GM18861 (cell line): ENCODE results near the gene APOBEC3H.
"Not testable (repeated sequence)": the region's sequence is repeated elsewhere in the genome, so short reads cannot be mapped to it uniquely, and the experiment has no call there.

Source experiments
- ATAC-seq: cut with Tn5 transposase; IDR thresholded peaks from one replicate; pipeline ENCODE4 v1.9.1; 2021; ENCODE audit not compliant: unreplicated experiment

APOBEC3H gene

DNA sequence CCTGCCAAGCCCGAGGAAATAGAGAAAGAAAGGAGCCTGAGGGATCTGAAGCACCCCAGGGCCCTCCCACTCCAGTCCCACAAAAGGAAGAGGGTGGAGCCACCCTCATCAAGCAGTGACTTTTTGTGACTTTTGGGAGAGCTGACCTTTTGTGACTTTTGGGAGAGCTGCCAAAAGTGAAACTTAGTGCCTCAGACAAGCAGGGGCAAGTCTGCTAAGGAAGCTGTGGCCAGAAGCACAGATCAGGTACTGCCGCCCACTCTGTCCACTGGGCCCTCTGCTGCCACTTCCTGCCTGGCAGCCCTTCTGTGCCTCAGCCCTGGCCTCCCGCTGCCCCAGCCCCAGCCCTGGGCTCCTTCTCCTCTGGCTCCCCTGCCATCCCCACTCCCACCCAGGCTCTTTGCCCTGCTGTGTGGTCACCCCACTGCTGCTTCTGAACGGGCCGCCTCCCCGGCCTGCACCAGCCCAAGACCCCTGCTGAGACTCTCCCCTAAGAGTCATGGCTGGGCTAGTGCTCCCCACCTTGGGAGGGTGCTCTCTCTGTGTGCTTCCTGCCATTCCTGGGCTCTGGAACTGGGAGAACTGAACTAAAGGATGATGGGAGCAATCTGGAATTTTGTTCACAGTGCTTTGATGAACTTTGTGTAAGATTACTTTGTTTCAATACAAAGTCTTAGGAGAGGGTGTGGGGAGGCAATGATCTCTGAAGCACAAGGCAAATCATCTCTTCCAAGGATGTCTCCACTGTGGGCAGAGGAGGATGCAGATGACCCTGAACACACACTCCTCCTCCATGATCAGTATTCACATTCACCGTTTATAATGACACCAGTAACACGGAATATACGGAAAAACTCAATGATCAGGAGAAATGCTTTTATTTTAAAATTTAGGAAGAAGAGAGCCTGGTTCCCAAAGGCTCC is at the start of gene APOBEC3H:
TSS of gene APOBEC3H (plus strand) at position 147 of the 923 bp plus-strand sequence. CDS start 3,035 bp downstream, outside the sequence.
- no peak for ATAC-seq

GRCh38 chr22:39049486-39049885 is 47.6 kb upstream of the APOBEC3H start:
- ATAC-seq: not testable (repeated sequence)

GRCh38 chr22:39051844-39052495 is 45.1 kb upstream of the APOBEC3H start:
- ATAC-seq: not testable (repeated sequence)

DNA sequence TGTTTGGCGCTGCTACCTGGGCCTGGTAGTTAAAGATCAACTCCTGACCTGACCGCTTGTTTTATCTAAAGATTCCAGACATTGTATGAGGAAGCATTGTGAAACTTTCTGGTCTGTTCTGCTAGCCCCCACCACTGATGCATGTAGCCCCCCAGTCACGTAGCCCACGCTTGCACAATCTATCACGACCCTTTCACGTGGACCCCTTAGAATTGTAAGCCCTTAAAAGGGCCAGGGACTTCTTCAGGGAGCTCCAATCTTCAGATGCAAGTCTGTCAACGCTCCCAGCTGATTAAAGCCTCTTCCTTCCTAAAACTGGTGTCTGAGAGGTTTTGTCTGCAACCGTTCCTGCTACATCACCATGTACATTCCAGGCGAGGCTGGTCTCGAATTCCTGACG is 41.4 kb upstream of the APOBEC3H start:
- no peak for ATAC-seq

- ATAC-seq: not testable (repeated sequence)
These were observed 35.8 kb upstream of the APOBEC3H start for GRCh38 chr22:39061290-39061689.

DNA sequence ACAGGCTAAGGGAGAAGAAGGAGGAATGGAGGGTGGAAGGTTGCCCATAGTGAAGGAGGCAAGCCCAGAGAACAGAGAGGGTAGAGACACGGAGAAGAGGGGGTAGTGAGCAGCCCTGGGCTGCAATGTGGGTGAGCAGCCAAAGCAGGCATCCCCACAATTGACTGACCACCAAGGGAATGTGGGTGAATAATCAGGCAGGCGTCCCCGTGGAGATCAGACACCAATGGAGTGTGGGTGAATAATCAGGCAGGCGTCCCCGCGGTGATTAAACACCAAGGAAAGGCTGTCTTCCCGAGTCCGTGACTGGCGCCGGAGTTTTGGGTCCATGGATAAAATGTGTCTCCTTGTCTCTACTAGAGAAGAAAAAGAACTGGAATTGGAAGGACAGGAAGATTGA is 35.1 kb upstream of the APOBEC3H start:
- ATAC-seq: not testable (repeated sequence)

GRCh38 chr22:39063904-39064303 is 33.1 kb upstream of the APOBEC3H start:
- ATAC-seq: not testable (repeated sequence)

DNA sequence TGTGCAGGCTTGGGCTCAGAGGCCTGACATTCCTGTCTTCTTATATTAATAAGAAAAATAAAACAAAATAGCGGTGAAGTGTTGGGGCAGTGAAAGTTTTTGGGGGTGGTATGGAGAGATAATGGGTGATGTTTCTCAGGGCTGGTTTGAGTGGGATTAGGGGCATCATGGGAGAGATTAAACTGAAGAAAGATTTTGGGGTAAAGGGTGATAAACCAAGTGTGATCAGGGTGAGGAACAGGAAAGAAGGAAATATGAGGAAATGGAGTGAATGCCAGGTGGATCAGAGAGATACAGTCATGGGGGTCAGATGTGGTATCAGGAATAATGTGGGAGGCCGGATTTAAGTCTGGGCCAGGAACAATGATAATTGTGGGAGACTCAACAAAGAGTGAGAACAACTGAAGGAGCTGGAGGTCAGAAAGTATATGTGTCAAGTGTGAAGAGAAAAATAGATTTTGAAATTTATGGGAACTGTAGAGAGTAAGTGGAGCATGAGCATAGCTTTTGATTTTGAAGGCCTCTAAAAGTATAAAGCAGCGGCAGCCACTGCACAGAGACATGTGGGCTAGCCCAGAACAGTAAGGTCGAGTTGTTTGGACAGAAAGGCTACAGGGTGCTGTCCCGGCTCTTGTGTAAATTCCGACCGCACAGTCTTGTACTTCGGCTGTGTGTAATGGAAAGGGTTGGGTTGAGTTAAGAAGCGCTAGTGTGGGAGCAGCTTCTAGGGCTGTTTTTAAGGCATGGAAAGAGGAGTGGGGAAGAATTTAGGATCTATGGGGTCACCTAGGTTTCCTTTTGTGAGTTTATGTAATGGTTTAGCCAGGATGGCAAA is 30.4 kb upstream of the APOBEC3H start:
- ATAC-seq: not testable (repeated sequence)

GRCh38 chr22:39068033-39068785 is 28.8 kb upstream of the APOBEC3H start:
- ATAC-seq: no peak

GRCh38 chr22:39070186-39070585 is 26.9 kb upstream of the APOBEC3H start:
- ATAC-seq: no peak

DNA sequence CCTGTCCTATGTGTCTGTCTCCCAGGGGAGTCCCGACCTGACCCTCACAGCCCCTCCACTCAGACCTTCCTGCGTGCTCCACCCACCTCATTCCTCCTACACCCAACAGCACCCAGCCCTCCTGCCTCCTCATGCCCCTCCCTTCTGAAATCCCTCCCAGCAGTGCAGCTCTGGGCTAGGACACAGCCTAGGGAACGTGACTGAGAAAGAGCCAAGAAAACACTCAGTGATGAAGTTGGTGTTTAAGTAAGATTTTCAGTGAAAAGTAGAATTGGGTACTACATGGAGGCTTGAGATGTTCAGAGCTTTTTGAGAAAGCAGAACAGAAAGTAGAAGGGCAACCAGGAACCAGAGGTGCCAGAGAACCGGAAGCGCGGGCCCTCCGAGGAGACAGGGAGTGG is 24.5 kb upstream of the APOBEC3H start:
- ATAC-seq: peak; percentile 39

DNA sequence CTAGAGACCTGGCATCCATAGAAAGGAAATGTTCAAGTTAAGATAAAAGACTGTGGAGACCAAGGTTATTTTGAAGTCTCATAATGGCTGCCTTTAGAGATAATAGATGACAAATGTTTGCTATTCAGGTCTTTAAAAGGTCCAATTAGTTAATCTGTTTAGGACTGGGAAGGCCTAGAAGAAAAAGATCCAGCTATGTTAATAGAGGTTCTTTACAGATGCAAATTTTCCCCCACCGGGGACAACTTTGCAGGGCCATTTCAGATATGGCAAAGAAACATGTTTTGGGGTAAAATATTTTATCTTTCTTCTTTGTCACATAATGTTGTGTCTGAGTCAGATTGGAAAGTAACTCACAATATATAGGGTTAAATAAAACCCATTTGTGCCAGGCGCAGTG is 23.1 kb upstream of the APOBEC3H start:
- ATAC-seq: no peak

DNA sequence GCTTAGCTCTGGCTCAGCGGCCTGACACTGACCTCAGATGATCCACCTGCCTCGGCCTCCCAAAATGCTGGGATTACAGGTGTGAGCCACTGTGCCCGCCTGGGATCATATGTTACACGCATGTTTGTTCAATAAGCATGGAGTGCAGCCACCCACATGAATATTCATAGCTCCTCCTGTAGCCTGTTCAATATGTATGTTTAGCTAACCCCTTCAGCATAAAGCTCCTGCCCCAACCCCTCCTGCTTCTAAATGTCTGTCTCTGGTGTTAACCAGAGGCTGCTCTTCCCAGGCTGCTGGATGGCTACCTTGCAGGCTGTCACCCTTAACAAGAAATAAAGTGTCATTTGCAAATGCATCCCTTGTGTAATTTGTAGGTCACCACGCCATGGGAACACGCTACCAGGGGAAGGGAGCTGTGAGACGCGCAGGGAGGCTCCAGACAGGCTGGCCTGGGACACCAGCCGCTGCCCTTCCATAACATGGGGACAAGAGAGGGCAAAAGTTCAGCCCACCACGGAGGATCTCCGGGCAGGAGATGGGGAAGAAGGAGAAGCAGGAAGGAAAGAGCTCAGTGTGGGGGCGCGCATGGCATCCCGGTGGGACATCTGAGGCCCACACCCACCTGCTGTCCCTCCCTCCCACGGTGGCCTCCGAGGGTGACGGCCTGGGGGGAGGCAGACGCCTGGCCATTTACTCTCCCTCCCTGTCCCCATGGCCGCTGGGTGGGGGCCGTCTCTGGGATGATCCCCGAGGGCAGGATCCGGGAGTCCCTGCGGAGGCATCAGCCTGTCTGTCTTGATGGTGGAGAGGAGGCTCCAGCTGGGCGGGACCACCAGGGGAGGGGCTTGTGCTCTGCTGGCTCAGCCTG is 20.7 kb upstream of the APOBEC3H start:
- not testable (repeated sequence) for ATAC-seq

DNA sequence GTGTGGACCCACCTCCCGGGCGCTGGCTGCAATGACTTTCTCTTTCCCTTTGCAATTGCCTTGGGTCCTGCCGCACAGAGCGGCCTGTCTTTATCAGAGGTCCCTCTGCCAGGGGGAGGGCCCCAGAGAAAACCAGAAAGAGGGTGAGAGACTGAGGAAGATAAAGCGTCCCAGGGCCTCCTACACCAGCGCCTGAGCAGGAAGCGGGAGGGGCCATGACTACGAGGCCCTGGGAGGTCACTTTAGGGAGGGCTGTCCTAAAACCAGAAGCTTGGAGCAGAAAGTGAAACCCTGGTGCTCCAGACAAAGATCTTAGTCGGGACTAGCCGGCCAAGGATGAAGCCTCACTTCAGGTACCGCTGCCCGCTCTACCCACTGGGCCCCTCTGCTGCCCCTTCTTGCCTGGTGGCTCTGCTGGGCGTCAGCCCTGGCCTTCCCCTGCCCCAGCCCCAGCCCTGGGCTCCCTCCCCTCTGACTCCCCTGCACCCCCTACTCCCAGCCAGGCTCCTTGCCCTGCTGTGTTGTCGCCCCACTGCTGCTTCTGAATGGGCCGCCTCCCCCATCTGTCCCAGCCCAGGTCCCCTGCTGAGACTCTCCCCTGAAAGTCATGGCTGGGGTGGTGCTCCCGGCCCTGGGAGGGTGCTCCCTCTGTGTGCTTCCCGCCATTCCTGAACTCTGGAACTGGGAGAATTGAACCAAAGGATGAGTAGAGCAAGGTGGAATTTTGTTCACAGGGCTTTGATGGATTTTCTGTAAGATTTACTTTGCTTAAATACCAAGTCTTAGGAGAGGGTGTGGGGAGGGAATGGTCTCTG is 19.8 kb upstream of the APOBEC3H start, which contains the start of gene APOBEC3G:
TSS of gene APOBEC3G (plus strand) at position 250 of the 815 bp plus-strand sequence. CDS start at position 337, 87 bp downstream.
- peak; percentile 53 for ATAC-seq

- ATAC-seq: not testable (repeated sequence)
These were observed 19.1 kb upstream of the APOBEC3H start for GRCh38 chr22:39077912-39078311.

- ATAC-seq: no peak
These were observed 18.7 kb upstream of the APOBEC3H start for GRCh38 chr22:39078329-39078728.

- not testable (repeated sequence) for ATAC-seq
These were observed 17.9 kb upstream of the APOBEC3H start for GRCh38 chr22:39079054-39079637.
